ENCODE results near the gene CDK6. TPM values are rescaled to one million over a fixed set of nuclear protein-coding genes. Genes with fewer than 3 reads are reported as not detected.

The CDK6 gene
- polyA plus RNA-seq, 1 donor, result 22.4 TPM

DNA sequence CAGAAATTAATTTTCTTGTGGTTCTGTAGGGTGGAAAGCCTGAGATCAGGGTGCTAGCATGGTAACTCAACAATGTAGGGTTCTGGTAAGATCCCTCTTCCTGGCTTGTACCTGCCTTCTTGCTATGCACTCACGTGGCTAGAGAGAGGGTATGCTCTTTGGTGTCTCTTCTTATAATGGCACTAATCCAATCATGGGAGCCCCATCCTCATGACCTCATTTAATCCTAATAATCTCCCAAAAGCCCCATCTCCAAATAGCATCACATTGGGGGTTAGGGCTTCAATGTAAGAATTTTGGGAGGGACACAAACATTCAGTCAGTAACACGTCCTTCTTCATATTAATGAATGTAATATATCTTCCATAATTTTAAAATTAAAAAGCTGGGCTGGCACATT, 206.6 kb downstream of the CDK6 start:
- DNase-seq, result no peak
- 100% methylated on average over 1 of the region's 2 CpGs for WGBS (ENCODE audit: insufficient coverage, low lambda C conversion rate)
- H3K4me3 ChIP-seq (ENCODE audit: low read length), result no peak overlapping the region

GRCh38 chr7:92627956-92628355, 208.4 kb downstream of the CDK6 start:
- Histone ChIP-seq H3K4me1 (ENCODE audit: control insufficient read depth, insufficient read depth, low read length) (no peaks in the 10 kb centered on the region), H3K27ac (ENCODE audit: low read length) (no peak overlapping the region), H3K9me3 (ENCODE audit: control insufficient read depth, low read depth, low read length) (no peaks in the 10 kb centered on the region), H3K4me3 (ENCODE audit: low read length) (no peak overlapping the region), H3K27me3 (ENCODE audit: control insufficient read depth, insufficient read depth, low read length) (no peaks in the 10 kb centered on the region), H3K36me3 (ENCODE audit: control insufficient read depth, insufficient read depth, low read length) (peaks cover 20% of the 10 kb centered on the region)
- DNase-seq, result no peak
- 100% methylated on average over 2 of the region's 4 CpGs for WGBS (ENCODE audit: insufficient coverage, low lambda C conversion rate)

More for the DNA sequence above, 206.6 kb downstream of the CDK6 start:
- H3K4me1 ChIP-seq (ENCODE audit: control insufficient read depth, insufficient read depth, low read length), result peaks cover 8% of the 10 kb centered on the region
- H3K27me3 ChIP-seq (ENCODE audit: control insufficient read depth, insufficient read depth, low read length), result no peaks in the 10 kb centered on the region
- no peaks in the 10 kb centered on the region for H3K9me3 ChIP-seq (ENCODE audit: control insufficient read depth, low read depth, low read length)
- peaks cover 10% of the 10 kb centered on the region for H3K36me3 ChIP-seq (ENCODE audit: control insufficient read depth, insufficient read depth, low read length)
- H3K27ac ChIP-seq (ENCODE audit: low read length), result no peak overlapping the region

- no peak for DNase-seq
- H3K9me3 ChIP-seq (ENCODE audit: control insufficient read depth, low read depth, low read length), result no peaks in the 10 kb centered on the region
- no peaks in the 10 kb centered on the region for H3K4me1 ChIP-seq (ENCODE audit: control insufficient read depth, insufficient read depth, low read length)
- H3K36me3 ChIP-seq (ENCODE audit: control insufficient read depth, insufficient read depth, low read length), result peaks cover 26% of the 10 kb centered on the region
- no peak overlapping the region for H3K4me3 ChIP-seq (ENCODE audit: low read length)
- WGBS (ENCODE audit: insufficient coverage, low lambda C conversion rate), result 96% methylated on average over 4 of the region's 4 CpGs
- no peak overlapping the region for H3K27ac ChIP-seq (ENCODE audit: low read length)
- H3K27me3 ChIP-seq (ENCODE audit: control insufficient read depth, insufficient read depth, low read length), result no peaks in the 10 kb centered on the region
These were observed 210.0 kb downstream of the CDK6 start for GRCh38 chr7:92626281-92626809.

GRCh38 chr7:92625617-92626016, 210.8 kb downstream of the CDK6 start:
- DNase-seq, result no peak
- H3K4me1 ChIP-seq (ENCODE audit: control insufficient read depth, insufficient read depth, low read length), result no peaks in the 10 kb centered on the region
- H3K27ac ChIP-seq (ENCODE audit: low read length), result no peak overlapping the region
- no peaks in the 10 kb centered on the region for H3K9me3 ChIP-seq (ENCODE audit: control insufficient read depth, low read depth, low read length)
- H3K4me3 ChIP-seq (ENCODE audit: low read length), result no peak overlapping the region
- peaks cover 26% of the 10 kb centered on the region for H3K36me3 ChIP-seq (ENCODE audit: control insufficient read depth, insufficient read depth, low read length)
- H3K27me3 ChIP-seq (ENCODE audit: control insufficient read depth, insufficient read depth, low read length), result no peaks in the 10 kb centered on the region

DNA sequence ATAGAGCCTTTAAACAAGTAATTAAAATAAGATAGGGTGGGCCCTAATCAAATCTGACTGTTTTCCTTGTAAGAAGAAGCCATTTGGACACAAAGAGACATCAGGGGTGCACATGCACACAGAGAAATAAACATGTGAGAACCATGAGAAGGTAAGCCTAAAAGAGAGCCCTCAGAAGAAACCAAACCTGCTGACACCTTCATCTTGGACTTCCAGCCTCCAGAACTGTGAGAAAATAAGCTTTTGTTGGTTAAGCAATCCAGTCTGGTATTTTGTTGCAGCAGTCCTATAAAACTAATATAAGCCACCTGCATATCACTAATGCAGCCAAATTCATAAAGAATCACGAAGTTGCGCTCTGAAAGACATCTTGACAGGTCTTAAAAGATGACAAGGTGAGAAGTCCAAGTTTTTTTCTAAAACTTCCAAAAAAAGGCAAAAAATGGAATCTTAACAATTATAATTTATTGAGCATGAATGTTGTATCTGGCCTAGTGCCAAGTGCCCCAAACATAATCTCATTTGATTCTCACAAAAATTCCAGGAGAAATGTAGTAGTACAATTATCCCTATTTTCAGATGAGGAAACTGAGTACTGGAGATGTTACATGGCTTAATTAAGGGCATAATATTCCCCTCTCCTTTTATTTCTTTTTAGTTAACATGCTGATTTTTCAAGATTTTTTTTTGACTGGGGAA, 211.9 kb downstream of the CDK6 start:
- DNase-seq, result no peak
- Histone ChIP-seq H3K36me3 (ENCODE audit: control insufficient read depth, insufficient read depth, low read length) (peaks cover 28% of the 10 kb centered on the region), H3K4me1 (ENCODE audit: control insufficient read depth, insufficient read depth, low read length) (no peaks in the 10 kb centered on the region), H3K27me3 (ENCODE audit: control insufficient read depth, insufficient read depth, low read length) (no peaks in the 10 kb centered on the region), H3K27ac (ENCODE audit: low read length) (no peak overlapping the region), H3K4me3 (ENCODE audit: low read length) (no peak overlapping the region), H3K9me3 (ENCODE audit: control insufficient read depth, low read depth, low read length) (no peaks in the 10 kb centered on the region)
- 100% methylated on average over 1 of the region's 2 CpGs for WGBS (ENCODE audit: insufficient coverage, low lambda C conversion rate)

DNA sequence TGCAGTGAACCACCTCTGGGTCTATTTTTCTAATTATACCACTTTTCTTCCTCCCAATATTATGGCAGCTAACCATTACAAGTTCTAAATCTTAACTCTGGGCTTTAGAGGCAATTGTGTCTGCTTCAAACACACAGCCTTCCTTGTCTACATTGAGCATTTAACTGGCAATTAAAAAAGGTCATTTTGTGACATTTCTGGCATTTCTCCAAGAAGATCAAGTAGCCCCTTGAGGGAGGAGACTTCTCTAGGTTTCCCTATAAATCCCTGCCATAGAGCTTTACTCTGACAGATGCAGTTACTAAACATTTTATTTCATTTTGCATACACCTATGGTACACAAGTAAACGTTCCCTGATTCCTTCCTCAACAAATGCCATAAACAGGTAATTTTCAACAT, 212.8 kb downstream of the CDK6 start:
- Histone ChIP-seq H3K27me3 (ENCODE audit: control insufficient read depth, insufficient read depth, low read length) (no peaks in the 10 kb centered on the region), H3K36me3 (ENCODE audit: control insufficient read depth, insufficient read depth, low read length) (peaks cover 27% of the 10 kb centered on the region), H3K4me1 (ENCODE audit: control insufficient read depth, insufficient read depth, low read length) (no peaks in the 10 kb centered on the region), H3K4me3 (ENCODE audit: low read length) (no peak overlapping the region), H3K27ac (ENCODE audit: low read length) (no peak overlapping the region), H3K9me3 (ENCODE audit: control insufficient read depth, low read depth, low read length) (no peaks in the 10 kb centered on the region)
- no peak for DNase-seq
- WGBS (ENCODE audit: insufficient coverage, low lambda C conversion rate), result 83% methylated on average over 1 of the region's 1 CpG

- no peaks in the 10 kb centered on the region for H3K27me3 ChIP-seq (ENCODE audit: control insufficient read depth, insufficient read depth, low read length)
- no peaks in the 10 kb centered on the region for H3K9me3 ChIP-seq (ENCODE audit: control insufficient read depth, low read depth, low read length)
- no peaks in the 10 kb centered on the region for H3K4me1 ChIP-seq (ENCODE audit: control insufficient read depth, insufficient read depth, low read length)
- peaks cover 31% of the 10 kb centered on the region for H3K36me3 ChIP-seq (ENCODE audit: control insufficient read depth, insufficient read depth, low read length)
- no peak overlapping the region for H3K27ac ChIP-seq (ENCODE audit: low read length)
- WGBS (ENCODE audit: insufficient coverage, low lambda C conversion rate), result 92% methylated on average over 2 of the region's 3 CpGs
- H3K4me3 ChIP-seq (ENCODE audit: low read length), result no peak overlapping the region
- DNase-seq, result no peak
These were observed 213.7 kb downstream of the CDK6 start for GRCh38 chr7:92622685-92623084.

DNA sequence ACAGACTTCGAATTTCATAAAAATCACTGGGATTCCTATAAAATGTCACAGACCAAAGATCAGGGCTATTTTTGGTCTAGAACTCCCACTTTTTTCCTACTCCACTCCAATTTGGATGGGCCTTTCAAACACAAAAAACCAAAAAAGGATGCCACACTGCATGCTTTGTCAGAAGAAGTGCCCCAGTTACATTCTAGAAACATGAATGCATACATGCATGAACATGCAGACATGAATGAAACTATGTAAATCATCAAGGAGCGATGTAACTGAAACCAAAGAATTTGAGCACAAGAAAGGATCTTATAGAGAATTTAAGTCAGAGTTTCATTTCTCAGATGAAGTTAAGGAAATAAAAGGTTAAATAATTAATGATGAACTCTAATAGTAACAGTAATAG, 214.3 kb downstream of the CDK6 start:
- Histone ChIP-seq H3K36me3 (ENCODE audit: control insufficient read depth, insufficient read depth, low read length) (peaks cover 31% of the 10 kb centered on the region), H3K27ac (ENCODE audit: low read length) (no peak overlapping the region), H3K4me1 (ENCODE audit: control insufficient read depth, insufficient read depth, low read length) (no peaks in the 10 kb centered on the region), H3K9me3 (ENCODE audit: control insufficient read depth, low read depth, low read length) (no peaks in the 10 kb centered on the region), H3K4me3 (ENCODE audit: low read length) (no peak overlapping the region), H3K27me3 (ENCODE audit: control insufficient read depth, insufficient read depth, low read length) (no peaks in the 10 kb centered on the region)
- WGBS (ENCODE audit: insufficient coverage, low lambda C conversion rate), result 100% methylated on average over 1 of the region's 2 CpGs
- no peak for DNase-seq

- no CpG with 5 or more reads among the region's 2 CpGs for WGBS (ENCODE audit: insufficient coverage, low lambda C conversion rate)
- Histone ChIP-seq H3K36me3 (ENCODE audit: control insufficient read depth, insufficient read depth, low read length) (peaks cover 34% of the 10 kb centered on the region), H3K4me1 (ENCODE audit: control insufficient read depth, insufficient read depth, low read length) (no peaks in the 10 kb centered on the region), H3K9me3 (ENCODE audit: control insufficient read depth, low read depth, low read length) (no peaks in the 10 kb centered on the region), H3K27ac (ENCODE audit: low read length) (no peak overlapping the region), H3K27me3 (ENCODE audit: control insufficient read depth, insufficient read depth, low read length) (no peaks in the 10 kb centered on the region), H3K4me3 (ENCODE audit: low read length) (no peak overlapping the region)
- DNase-seq, result no peak
These were observed 214.8 kb downstream of the CDK6 start for GRCh38 chr7:92621561-92622023.

DNA sequence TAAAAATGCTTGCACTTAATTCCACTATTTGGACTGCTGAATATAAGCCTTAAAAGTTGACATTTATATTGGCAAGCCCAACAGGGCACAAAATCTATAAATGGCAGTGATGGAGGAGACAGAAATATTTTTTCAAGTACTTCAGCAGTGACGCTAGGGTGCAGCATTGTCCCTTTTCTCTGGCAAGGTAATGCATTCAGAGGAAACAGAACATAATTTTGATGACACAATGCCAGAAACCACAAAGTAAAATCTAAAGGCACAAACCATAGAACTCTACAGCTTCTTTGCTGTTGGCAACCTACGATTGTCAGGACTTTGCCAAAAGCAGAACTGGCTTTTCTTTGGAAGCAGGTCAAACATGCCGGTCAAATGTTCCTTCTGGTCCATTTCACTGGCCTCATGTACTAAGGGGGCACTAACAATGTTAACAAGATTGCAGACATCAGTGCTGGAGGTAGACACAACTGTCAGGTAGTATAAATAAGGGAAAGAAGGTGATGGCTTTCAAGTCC, 215.3 kb downstream of the CDK6 start:
- no CpG with 5 or more reads among the region's 3 CpGs for WGBS (ENCODE audit: insufficient coverage, low lambda C conversion rate)
- Histone ChIP-seq H3K4me1 (ENCODE audit: control insufficient read depth, insufficient read depth, low read length) (no peaks in the 10 kb centered on the region), H3K27me3 (ENCODE audit: control insufficient read depth, insufficient read depth, low read length) (no peaks in the 10 kb centered on the region), H3K4me3 (ENCODE audit: low read length) (no peak overlapping the region), H3K9me3 (ENCODE audit: control insufficient read depth, low read depth, low read length) (no peaks in the 10 kb centered on the region), H3K36me3 (ENCODE audit: control insufficient read depth, insufficient read depth, low read length) (peaks cover 39% of the 10 kb centered on the region), H3K27ac (ENCODE audit: low read length) (no peak overlapping the region)
- DNase-seq, result peak; percentile 69 to 72

DNA sequence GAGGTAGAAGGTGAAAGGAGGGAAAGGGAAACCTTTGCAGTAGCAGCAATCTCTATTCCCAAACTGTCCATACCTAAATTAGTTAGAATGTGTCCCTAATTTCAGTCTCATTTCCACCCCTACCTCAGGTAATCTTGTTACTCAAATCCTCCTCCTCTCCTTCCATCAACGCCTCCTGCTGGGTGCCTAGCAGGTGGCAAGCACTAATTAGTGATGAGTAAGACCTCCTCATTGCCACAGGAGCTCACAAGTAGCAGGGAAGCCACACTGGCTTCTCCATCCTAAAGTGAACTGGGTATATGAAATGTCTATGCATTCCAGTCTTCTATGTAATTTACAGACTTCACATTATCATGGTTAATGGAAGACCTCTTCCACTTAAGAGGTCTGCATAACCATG, 220.5 kb downstream of the CDK6 start:
- no peak for DNase-seq
- H3K4me1 ChIP-seq (ENCODE audit: control insufficient read depth, insufficient read depth, low read length), result peaks cover 2% of the 10 kb centered on the region
- no peak overlapping the region for H3K27ac ChIP-seq (ENCODE audit: low read length)
- H3K9me3 ChIP-seq (ENCODE audit: control insufficient read depth, low read depth, low read length), result no peaks in the 10 kb centered on the region
- H3K4me3 ChIP-seq (ENCODE audit: low read length), result no peak overlapping the region
- H3K27me3 ChIP-seq (ENCODE audit: control insufficient read depth, insufficient read depth, low read length), result no peaks in the 10 kb centered on the region
- peaks cover 44% of the 10 kb centered on the region for H3K36me3 ChIP-seq (ENCODE audit: control insufficient read depth, insufficient read depth, low read length)
- WGBS (ENCODE audit: insufficient coverage, low lambda C conversion rate), result no CpG with 5 or more reads among the region's 1 CpG

Data from large intestine (tissue), 3 donors.